ENCODE data around the gene TCF19. TPM values are rescaled to one million over a fixed set of nuclear protein-coding genes. Genes with fewer than 3 reads are reported as not detected.

Gene TCF19
- total RNA-seq, 1 experiment from 2014 or later = 15.0 TPM

DNA sequence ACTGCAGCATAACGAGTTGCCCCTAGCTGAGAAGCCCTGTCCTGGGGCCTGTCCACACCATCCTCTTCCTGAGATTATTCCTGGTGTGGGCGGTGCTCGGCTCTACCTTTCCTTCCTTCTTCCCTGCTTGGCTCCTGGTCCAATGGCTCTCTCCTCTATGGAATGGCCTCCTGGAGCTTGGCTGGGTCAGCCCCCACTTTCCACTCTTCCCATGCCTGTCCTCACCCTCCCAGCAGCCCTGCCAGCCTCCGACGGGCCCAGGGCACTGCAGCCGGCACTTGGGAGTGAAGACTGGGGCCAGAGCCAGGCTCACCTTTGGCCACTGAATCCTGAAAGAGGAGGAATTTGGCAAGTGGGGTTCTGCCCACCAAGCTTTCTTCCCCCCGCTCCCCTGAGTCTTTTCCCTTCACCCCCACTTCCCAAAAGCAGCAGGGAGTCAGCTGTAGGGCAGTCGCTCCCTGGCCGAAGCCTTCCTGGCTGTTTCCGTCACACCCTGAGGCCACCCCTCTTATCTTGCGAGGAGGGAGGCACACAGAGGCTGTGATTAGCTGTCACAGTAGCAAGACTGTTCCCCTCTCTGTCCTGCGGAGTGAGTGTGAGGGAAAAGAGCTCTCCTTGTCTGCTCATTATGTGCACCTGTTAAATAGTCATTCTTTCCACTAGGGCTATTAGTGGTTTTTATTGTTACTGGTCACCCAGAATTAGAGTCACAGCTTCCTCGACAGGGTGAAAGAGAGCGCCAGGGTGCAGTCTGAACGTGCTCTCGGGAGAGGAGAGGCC, 31.8 kb upstream of the TCF19 start:
- no peak overlapping the region for H3K9ac ChIP-seq (ENCODE audit: extremely low read depth, insufficient read length, low read length)
- peaks cover 13% of the 10 kb centered on the region for H3K27me3 Mint-ChIP-seq (ENCODE audit: low read depth)
- H3T11ph ChIP-seq (ENCODE audit: low read length) = no peak overlapping the region
- H3K79me1 ChIP-seq (ENCODE audit: insufficient read depth, low read depth, low read length, poor library complexity, severe bottlenecking) = no peaks in the 10 kb centered on the region
- WGBS (ENCODE audit: extremely low coverage, insufficient read length, low lambda C conversion rate) = no CpG with 5 or more reads among the region's 16 CpGs
- H3K9me3 ChIP-seq (ENCODE audit: control insufficient read depth, low read depth, low read length) = no peaks in the 10 kb centered on the region
- H4K8ac ChIP-seq (replicated peaks; ENCODE audit: insufficient read length, low read depth, low read length) = no peak overlapping the region
- H3K79me2 ChIP-seq (ENCODE audit: insufficient read depth, low read length) = no peaks in the 10 kb centered on the region
- no peak overlapping the region for H2BK5ac ChIP-seq (ENCODE audit: insufficient read length, low read length)
- H4K5ac ChIP-seq (ENCODE audit: insufficient read length, low read depth, low read length) = no peak overlapping the region
- no peak overlapping the region for H3K4me2 ChIP-seq (ENCODE audit: insufficient read depth, insufficient read length, low read length)
- no peak overlapping the region for H2BK20ac ChIP-seq (ENCODE audit: low read depth, low read length, poor library complexity, severe bottlenecking)
- no peak overlapping the region for H2AFZ ChIP-seq (ENCODE audit: low read length)
- no peaks in the 10 kb centered on the region for H3K36me3 Mint-ChIP-seq (ENCODE audit: insufficient read depth in 1 of 3, low read depth in 3 of 3)
- no peak overlapping the region for H3K27ac ChIP-seq (ENCODE audit: insufficient read length, low read depth, low read length)
- no peak overlapping the region for H3K23ac ChIP-seq (ENCODE audit: insufficient read length, low read depth, low read length)
- H2BK15ac ChIP-seq (ENCODE audit: low read depth, low read length) = no peak overlapping the region
- H3K9me3 Mint-ChIP-seq = no peaks in the 10 kb centered on the region; a peak in 1 of 5 replicates
- H3K18ac ChIP-seq (ENCODE audit: insufficient read length, low read depth, low read length) = no peak overlapping the region
- H3K56ac ChIP-seq (ENCODE audit: insufficient read length, low read depth, low read length) = no peak overlapping the region
- no peaks in the 10 kb centered on the region for H3K4me1 ChIP-seq (ENCODE audit: insufficient read depth, low read length)
- H3K4ac ChIP-seq (ENCODE audit: low read depth, low read length) = no peak overlapping the region
- H2BK120ac ChIP-seq (ENCODE audit: low read depth, low read length, poor library complexity, severe bottlenecking) = no peak overlapping the region
- no peaks in the 10 kb centered on the region for H3K23me2 ChIP-seq (ENCODE audit: insufficient read length, low read depth, low read length, poor library complexity, severe bottlenecking)
- peaks cover 37 to 43% of the 10 kb centered on the region in 2 experiments for H3K4me1 Mint-ChIP-seq
- H4K91ac ChIP-seq (ENCODE audit: insufficient read length, low read depth, low read length) = no peak overlapping the region
- H3K4me3 Mint-ChIP-seq = no peak overlapping the region; a peak in 1 of 5 replicates
- H4K20me1 ChIP-seq (ENCODE audit: control insufficient read depth, insufficient read depth, insufficient read length) = no peaks in the 10 kb centered on the region
- no peak overlapping the region for H3K27ac Mint-ChIP-seq
- H3K14ac ChIP-seq (ENCODE audit: insufficient read depth, low read length) = no peak overlapping the region
- no peaks in the 10 kb centered on the region for H3K27me3 ChIP-seq (ENCODE audit: insufficient read depth, low read length)
- DNase-seq = no peak
- TF ChIP-seq, protein P1, sequence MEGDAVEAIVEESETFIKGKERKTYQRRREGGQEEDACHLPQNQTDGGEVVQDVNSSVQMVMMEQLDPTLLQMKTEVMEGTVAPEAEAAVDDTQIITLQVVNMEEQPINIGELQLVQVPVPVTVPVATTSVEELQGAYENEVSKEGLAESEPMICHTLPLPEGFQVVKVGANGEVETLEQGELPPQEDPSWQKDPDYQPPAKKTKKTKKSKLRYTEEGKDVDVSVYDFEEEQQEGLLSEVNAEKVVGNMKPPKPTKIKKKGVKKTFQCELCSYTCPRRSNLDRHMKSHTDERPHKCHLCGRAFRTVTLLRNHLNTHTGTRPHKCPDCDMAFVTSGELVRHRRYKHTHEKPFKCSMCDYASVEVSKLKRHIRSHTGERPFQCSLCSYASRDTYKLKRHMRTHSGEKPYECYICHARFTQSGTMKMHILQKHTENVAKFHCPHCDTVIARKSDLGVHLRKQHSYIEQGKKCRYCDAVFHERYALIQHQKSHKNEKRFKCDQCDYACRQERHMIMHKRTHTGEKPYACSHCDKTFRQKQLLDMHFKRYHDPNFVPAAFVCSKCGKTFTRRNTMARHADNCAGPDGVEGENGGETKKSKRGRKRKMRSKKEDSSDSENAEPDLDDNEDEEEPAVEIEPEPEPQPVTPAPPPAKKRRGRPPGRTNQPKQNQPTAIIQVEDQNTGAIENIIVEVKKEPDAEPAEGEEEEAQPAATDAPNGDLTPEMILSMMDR (conservative IDR thresholded peaks at IDR 0.05) = no peak
- H2AK5ac ChIP-seq (ENCODE audit: insufficient read length, low read length) = no peak overlapping the region
- no peak overlapping the region for H2BK12ac ChIP-seq (ENCODE audit: insufficient read length, low read depth, low read length)

All from H9 (cell line).